Gastrocnemius medialis (tissue), 4 donors: ENCODE measurements around the gene LRMDA.

Source experiments
- CTCF ChIP-seq, 5 experiments: fragments of 450-650 bp in 3 of 5; fragments of 200-600 bp in 2 of 5; sonication (generic) in 2 of 5; IDR thresholded peaks in 4 of 5; conservative IDR thresholded peaks in 1 of 5; 1 replicate in 4 of 5; 2 replicates in 1 of 5; pipeline ENCODE4 v1.5.1; 2016 to 2019; ENCODE audit warnings: antibody characterized with exemption in 5 of 5, mild to moderate bottlenecking in 3 of 5, moderate library complexity in 3 of 5
- POLR2A ChIP-seq, 2 donors: fragments of 450-650 bp; IDR thresholded peaks; one replicate each; pipeline ENCODE4 v1.6.1; 2017; ENCODE audit warnings: antibody characterized with exemption in 2 of 2, mild to moderate bottlenecking in 2 of 2, moderate library complexity in 2 of 2

- no peak for TF ChIP-seq CTCF (IDR thresholded peaks at IDR 0.05 in 4 of 5, conservative IDR thresholded peaks at IDR 0.05 in 1 of 5)
- TF ChIP-seq POLR2A (IDR thresholded peaks at IDR 0.05), result no peak
These were observed 649.6 kb downstream of the LRMDA start for GRCh38 chr10:76080991-76081390.
